ENCODE data around the gene MCM3. TPM values are rescaled to one million over a fixed set of nuclear protein-coding genes. Genes with fewer than 3 reads are reported as not detected.

The MCM3 gene
- total RNA-seq, 1 donor: 49.7 TPM

DNA sequence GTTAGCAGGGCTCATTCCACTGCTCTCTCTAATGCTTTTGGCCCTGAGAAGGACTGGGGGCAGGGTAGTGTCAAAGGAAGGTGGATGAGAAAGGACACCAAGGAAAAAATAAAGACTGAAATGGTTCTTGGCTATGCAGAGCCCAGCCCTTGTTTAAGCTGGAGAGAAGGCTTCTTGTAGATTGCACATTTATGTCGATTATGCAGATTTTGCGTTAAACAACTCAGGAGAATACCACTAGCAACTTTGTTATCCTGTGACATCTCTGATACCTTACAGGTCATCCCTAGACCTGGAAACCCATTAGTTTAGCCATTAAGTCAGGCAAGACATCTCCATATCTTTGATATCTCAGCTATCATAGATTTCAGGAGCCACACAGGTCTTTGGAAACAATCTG, 29.1 kb downstream of the MCM3 start:
- DNase-seq (ENCODE audit: low read depth): no peak
- TF ChIP-seq, protein P1, sequence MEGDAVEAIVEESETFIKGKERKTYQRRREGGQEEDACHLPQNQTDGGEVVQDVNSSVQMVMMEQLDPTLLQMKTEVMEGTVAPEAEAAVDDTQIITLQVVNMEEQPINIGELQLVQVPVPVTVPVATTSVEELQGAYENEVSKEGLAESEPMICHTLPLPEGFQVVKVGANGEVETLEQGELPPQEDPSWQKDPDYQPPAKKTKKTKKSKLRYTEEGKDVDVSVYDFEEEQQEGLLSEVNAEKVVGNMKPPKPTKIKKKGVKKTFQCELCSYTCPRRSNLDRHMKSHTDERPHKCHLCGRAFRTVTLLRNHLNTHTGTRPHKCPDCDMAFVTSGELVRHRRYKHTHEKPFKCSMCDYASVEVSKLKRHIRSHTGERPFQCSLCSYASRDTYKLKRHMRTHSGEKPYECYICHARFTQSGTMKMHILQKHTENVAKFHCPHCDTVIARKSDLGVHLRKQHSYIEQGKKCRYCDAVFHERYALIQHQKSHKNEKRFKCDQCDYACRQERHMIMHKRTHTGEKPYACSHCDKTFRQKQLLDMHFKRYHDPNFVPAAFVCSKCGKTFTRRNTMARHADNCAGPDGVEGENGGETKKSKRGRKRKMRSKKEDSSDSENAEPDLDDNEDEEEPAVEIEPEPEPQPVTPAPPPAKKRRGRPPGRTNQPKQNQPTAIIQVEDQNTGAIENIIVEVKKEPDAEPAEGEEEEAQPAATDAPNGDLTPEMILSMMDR (IDR thresholded peaks at IDR 0.05; ENCODE audit: insufficient read depth, low read depth, low read length): no peak
- H3K4me3 ChIP-seq (ENCODE audit: low read depth, low read length): no peak overlapping the region

- DNase-seq (ENCODE audit: low read depth): no peak
- no peak overlapping the region for H3K4me3 ChIP-seq (ENCODE audit: low read depth, low read length)
- TF ChIP-seq, protein P1 (IDR thresholded peaks at IDR 0.05; ENCODE audit: insufficient read depth, low read depth, low read length): no peak
These were observed 29.7 kb downstream of the MCM3 start for GRCh38 chr6:52254731-52255378.

- H3K4me3 ChIP-seq (ENCODE audit: low read depth, low read length): no peak overlapping the region
- TF ChIP-seq, protein P1 (IDR thresholded peaks at IDR 0.05; ENCODE audit: insufficient read depth, low read depth, low read length): no peak
- DNase-seq (ENCODE audit: low read depth): no peak
These were observed 31.0 kb downstream of the MCM3 start for GRCh38 chr6:52253494-52253893.

DNA sequence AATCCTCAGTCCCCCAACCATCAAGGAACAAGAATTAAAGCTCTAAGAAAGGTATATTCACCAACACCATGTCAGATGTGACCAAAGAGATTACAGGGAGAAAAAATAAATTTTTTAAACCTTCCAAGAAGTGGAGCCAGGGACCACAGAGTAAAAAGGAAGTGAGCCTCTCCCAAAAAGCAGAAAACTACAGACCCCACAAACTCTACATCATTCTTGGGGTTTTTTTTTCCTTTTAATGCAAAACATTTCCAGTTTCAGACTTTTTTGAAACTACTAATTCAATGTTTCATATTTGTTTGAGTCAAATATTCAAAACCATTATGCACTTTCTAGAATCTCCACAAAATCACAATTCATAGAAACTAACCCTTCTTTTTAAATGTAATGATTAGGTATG, 33.4 kb downstream of the MCM3 start:
- no peak for DNase-seq (ENCODE audit: low read depth)
- no peak overlapping the region for H3K4me3 ChIP-seq (ENCODE audit: low read depth, low read length)
- TF ChIP-seq, protein P1 (IDR thresholded peaks at IDR 0.05; ENCODE audit: insufficient read depth, low read depth, low read length): no peak

DNA sequence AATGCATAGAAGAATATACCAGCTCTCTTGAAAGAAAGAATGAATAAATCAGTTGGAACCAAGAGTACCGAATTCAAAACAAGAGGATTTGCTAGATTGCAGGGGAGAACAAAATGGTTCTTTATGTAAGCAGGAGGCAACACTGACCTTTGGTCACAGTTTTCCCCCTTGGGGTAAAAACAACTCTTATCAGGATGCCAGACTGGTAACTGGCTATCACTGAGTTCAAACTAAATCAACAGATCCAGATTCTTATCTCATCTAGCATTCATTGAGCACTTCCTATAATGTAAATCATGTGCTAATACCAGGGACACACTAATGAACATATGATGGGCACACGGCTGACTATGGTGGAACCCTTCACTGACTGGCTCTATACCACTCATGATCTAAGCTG, 35.5 kb downstream of the MCM3 start:
- H3K4me3 ChIP-seq (ENCODE audit: low read depth, low read length): no peak overlapping the region
- TF ChIP-seq, protein P1 (IDR thresholded peaks at IDR 0.05; ENCODE audit: insufficient read depth, low read depth, low read length): no peak
- DNase-seq (ENCODE audit: low read depth): no peak

GRCh38 chr6:52245425-52245824, 39.1 kb downstream of the MCM3 start:
- H3K4me3 ChIP-seq (ENCODE audit: low read depth, low read length): no peak overlapping the region
- TF ChIP-seq, protein P1 (IDR thresholded peaks at IDR 0.05; ENCODE audit: insufficient read depth, low read depth, low read length): no peak
- DNase-seq (ENCODE audit: low read depth): no peak

- no peak for DNase-seq (ENCODE audit: low read depth)
- TF ChIP-seq, protein P1 (IDR thresholded peaks at IDR 0.05; ENCODE audit: insufficient read depth, low read depth, low read length): no peak
- no peak within 1 kb of the TSS for H3K4me3 ChIP-seq (ENCODE audit: low read depth, low read length)
These were observed 40.1 kb downstream of the MCM3 start, which contains the start of gene IL17F for GRCh38 chr6:52244400-52244799. TSS of gene IL17F (minus strand) at chr6:52244500. CDS start at chr6:52244429, 71 bp downstream.
